Ovary (tissue), 3 donors: ENCODE measurements around the gene TENM4.

Experiments
- POLR2A ChIP-seq: fragments of 450-650 bp; IDR thresholded peaks from one replicate; pipeline ENCODE4 v1.6.1; 2017; ENCODE audit warnings: antibody characterized with exemption, mild to moderate bottlenecking, moderate library complexity
- TF ChIP-seq, protein P1 (sequence below), 3 donors: fragments of 450-650 bp in 2 of 3; fragments of 200-600 bp in 1 of 3; IDR thresholded peaks; one replicate each; pipeline versions ENCODE4 v1.5.1 to v1.8.0; 2016 to 2022; ENCODE audit warnings: antibody characterized with exemption in 3 of 3, mild to moderate bottlenecking in 1 of 3
- donor health status: DM: no; HTN: no; CAD: no.

DNA sequence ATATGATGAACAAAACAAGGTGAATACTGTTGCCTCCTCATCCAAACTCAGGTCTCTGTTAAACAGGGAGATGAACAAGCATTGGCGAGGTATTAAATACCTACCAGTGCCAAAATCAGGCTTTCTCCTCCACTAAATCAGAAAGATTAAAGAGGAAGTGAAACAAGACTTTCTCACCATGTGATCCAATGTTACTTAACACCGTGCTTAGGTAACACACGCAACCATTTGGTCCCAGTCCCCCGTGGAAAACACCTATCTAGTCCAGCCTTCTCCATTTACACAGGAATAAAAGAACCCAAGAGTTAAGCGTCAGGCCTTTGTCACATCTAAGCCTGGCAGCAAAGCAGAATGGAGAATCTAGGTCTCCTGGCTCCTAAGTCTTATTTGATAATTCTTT lies 34.5 kb downstream of the TENM4 start:
- TF ChIP-seq, protein P1, sequence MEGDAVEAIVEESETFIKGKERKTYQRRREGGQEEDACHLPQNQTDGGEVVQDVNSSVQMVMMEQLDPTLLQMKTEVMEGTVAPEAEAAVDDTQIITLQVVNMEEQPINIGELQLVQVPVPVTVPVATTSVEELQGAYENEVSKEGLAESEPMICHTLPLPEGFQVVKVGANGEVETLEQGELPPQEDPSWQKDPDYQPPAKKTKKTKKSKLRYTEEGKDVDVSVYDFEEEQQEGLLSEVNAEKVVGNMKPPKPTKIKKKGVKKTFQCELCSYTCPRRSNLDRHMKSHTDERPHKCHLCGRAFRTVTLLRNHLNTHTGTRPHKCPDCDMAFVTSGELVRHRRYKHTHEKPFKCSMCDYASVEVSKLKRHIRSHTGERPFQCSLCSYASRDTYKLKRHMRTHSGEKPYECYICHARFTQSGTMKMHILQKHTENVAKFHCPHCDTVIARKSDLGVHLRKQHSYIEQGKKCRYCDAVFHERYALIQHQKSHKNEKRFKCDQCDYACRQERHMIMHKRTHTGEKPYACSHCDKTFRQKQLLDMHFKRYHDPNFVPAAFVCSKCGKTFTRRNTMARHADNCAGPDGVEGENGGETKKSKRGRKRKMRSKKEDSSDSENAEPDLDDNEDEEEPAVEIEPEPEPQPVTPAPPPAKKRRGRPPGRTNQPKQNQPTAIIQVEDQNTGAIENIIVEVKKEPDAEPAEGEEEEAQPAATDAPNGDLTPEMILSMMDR (IDR thresholded peaks at IDR 0.05) = no peak
- TF ChIP-seq POLR2A = no peak
